HEK293 (cell line): ENCODE results near the gene ZAP70.

ENCODE experiments used
- CTCF ChIA-PET: fragments of 350-600 bp; formaldehyde crosslinking; extraction: SDS; loops from one replicate; lab custom pipeline; 2021; ENCODE audit warnings: antibody characterized with exemption; lab: Yijun Ruan, JAX
- POLR2A ChIA-PET: fragments of 300-600 bp; formaldehyde crosslinking; extraction: SDS; loops from one replicate; lab custom pipeline; 2020; ENCODE audit warnings: antibody characterized with exemption, inconsistent platforms; lab: Yijun Ruan, JAX
- H3K27ac ChIP-seq: fragments of 200-500 bp; sonication (Bioruptor generic); 2 replicates; pipeline ENCODE4 v1.5.1; 2014; ENCODE audit warnings: low read depth, low read length, control low read depth, inconsistent platforms; ENCODE audit errors: extremely low read depth
- H3K36me3 ChIP-seq, 2 experiments: fragments of 200-500 bp in 1 of 2; sonication (Bioruptor generic) in 1 of 2; 1 replicate in 1 of 2; 2 replicates in 1 of 2; pipeline ENCODE4 v1.5.1; 2014 to 2017; ENCODE audit warnings: inconsistent platforms in 2 of 2, low read length in 2 of 2; ENCODE audit not compliant: control insufficient read depth in 2 of 2, insufficient read depth in 1 of 2
- H3K4me1 ChIP-seq: fragments of 200-500 bp; sonication (Bioruptor generic); 2 replicates; pipeline ENCODE4 v1.5.1; 2014; ENCODE audit warnings: mild to moderate bottlenecking, low read length, inconsistent platforms; ENCODE audit not compliant: control insufficient read depth, insufficient read depth
- H3K4me3 ChIP-seq: 2 replicates; pipeline ENCODE4 v1.5.1; 2011; ENCODE audit warnings: low read depth, mild to moderate bottlenecking, control low read depth, low read length, moderate library complexity
- H3K9me3 ChIP-seq: fragments of 200-500 bp; sonication (Bioruptor generic); 2 replicates; pipeline ENCODE4 v1.5.1; 2014; ENCODE audit warnings: low read depth, low read length, inconsistent platforms; ENCODE audit not compliant: control insufficient read depth, insufficient read depth
- BCL11A ChIP-seq: fragments of 450-650 bp; formaldehyde crosslinking; IDR thresholded peaks from 2 replicates; pipeline ENCODE4 v1.5.1; 2016; ENCODE audit warnings: low read depth, missing biosample characterization, missing genetic modification characterization
- GLI2 ChIP-seq: fragments of 450-650 bp; formaldehyde crosslinking; IDR thresholded peaks from 2 replicates; pipeline ENCODE4; 2017; ENCODE audit warnings: missing biosample characterization, missing genetic modification characterization, low read depth, borderline replicate concordance
- HOXA7 ChIP-seq: sonication (generic); formaldehyde crosslinking; IDR thresholded peaks from 2 replicates; pipeline ENCODE4 v1.8.1; 2022; ENCODE audit warnings: missing genetic modification reagents, borderline replicate concordance
- IKZF3 ChIP-seq: fragments of 450-650 bp; IDR thresholded peaks from 2 replicates; pipeline ENCODE4 v1.5.0; 2018; ENCODE audit warnings: missing biosample characterization, mild to moderate bottlenecking, missing genetic modification characterization, moderate library complexity
- KLF8 ChIP-seq: fragments of 450-650 bp; formaldehyde crosslinking; IDR thresholded peaks from 2 replicates; pipeline ENCODE4 v1.5.1; 2016; ENCODE audit warnings: missing biosample characterization, missing genetic modification characterization
- MYNN ChIP-seq: fragments of 450-650 bp; formaldehyde crosslinking; IDR thresholded peaks from 2 replicates; pipeline ENCODE4 v1.5.1; 2016; ENCODE audit warnings: missing biosample characterization, missing genetic modification characterization, borderline replicate concordance
- SALL2 ChIP-seq: fragments of 450-650 bp; formaldehyde crosslinking; IDR thresholded peaks from 2 replicates; pipeline ENCODE4 v1.5.0; 2017; ENCODE audit warnings: missing biosample characterization, mild to moderate bottlenecking, missing genetic modification characterization, borderline replicate concordance
- SCRT1 ChIP-seq: fragments of 450-650 bp; formaldehyde crosslinking; IDR thresholded peaks from 2 replicates; pipeline ENCODE4 v1.5.1; 2016; ENCODE audit warnings: missing biosample characterization, missing genetic modification characterization, borderline replicate concordance
- WT1 ChIP-seq: fragments of 450-650 bp; formaldehyde crosslinking; IDR thresholded peaks from 2 replicates; pipeline ENCODE4 v1.5.1; 2016; ENCODE audit warnings: missing biosample characterization, missing genetic modification characterization
- ZEB2 ChIP-seq: fragments of 450-650 bp; formaldehyde crosslinking; IDR thresholded peaks from 2 replicates; pipeline ENCODE4 v1.5.1; 2016; ENCODE audit warnings: missing biosample characterization, missing genetic modification characterization
- ZFHX2 ChIP-seq: fragments of 450-650 bp; formaldehyde crosslinking; conservative IDR thresholded peaks from 2 replicates; pipeline ENCODE4 v1.5.1; 2016; ENCODE audit warnings: missing biosample characterization, missing genetic modification characterization
- ZFP69B ChIP-seq: fragments of 450-650 bp; formaldehyde crosslinking; IDR thresholded peaks from 2 replicates; pipeline ENCODE4 v1.5.1; 2016; ENCODE audit warnings: missing biosample characterization, missing genetic modification characterization
- ZNF561 ChIP-seq: fragments of 450-650 bp; IDR thresholded peaks from 2 replicates; pipeline ENCODE4 v1.5.1; 2018; ENCODE audit warnings: missing biosample characterization, missing genetic modification characterization, borderline replicate concordance
- TF ChIP-seq, protein P1 (sequence below): fragments of 450-650 bp; formaldehyde crosslinking; IDR thresholded peaks from 2 replicates; pipeline ENCODE4 v1.5.1; 2017; ENCODE audit warnings: missing biosample characterization, missing genetic modification characterization
- TF ChIP-seq, protein P2 (sequence below): fragments of 450-650 bp; formaldehyde crosslinking; IDR thresholded peaks from 2 replicates; pipeline ENCODE4 v1.5.1; 2017; ENCODE audit warnings: missing biosample characterization, missing genetic modification characterization
- TF ChIP-seq, protein P3 (sequence below): fragments of 450-650 bp; formaldehyde crosslinking; IDR thresholded peaks from 2 replicates; pipeline ENCODE4 v1.5.1; 2016; ENCODE audit warnings: missing biosample characterization, missing genetic modification characterization
- TF ChIP-seq, protein P4 (sequence below): fragments of 450-650 bp; formaldehyde crosslinking; IDR thresholded peaks from 2 replicates; pipeline ENCODE4 v1.5.1; 2016; ENCODE audit warnings: missing biosample characterization, missing genetic modification characterization
- TF ChIP-seq, protein P5 (sequence below): fragments of 450-650 bp; formaldehyde crosslinking; IDR thresholded peaks from 2 replicates; pipeline ENCODE4 v1.5.1; 2017; ENCODE audit warnings: missing biosample characterization, missing genetic modification characterization
- TF ChIP-seq, protein P6 (sequence below): fragments of 450-650 bp; formaldehyde crosslinking; IDR thresholded peaks from 2 replicates; pipeline ENCODE4 v1.5.1; 2016; ENCODE audit warnings: missing biosample characterization, missing genetic modification characterization, low read depth

The ZAP70 gene

DNA sequence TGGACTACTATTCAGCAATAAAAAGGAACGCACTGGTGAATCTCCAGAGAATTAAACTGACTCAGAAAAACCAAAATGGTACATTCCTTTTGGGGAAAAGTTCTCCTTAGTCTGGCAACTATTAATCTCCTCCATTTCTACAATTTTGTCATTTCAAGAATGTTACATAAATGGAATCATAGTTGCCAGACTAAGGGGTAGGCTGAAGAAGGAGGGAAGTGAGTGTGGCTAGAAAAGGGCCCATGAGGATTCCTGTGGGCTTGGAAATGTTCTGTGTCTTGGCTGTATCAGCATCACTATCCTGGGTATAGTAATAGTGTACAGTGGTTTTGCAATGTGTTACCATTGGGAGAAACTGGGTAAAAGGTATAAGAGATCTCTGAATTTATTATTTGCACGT, 72.4 kb downstream of the ZAP70 start (continued):
- TF ChIP-seq, protein P1, sequence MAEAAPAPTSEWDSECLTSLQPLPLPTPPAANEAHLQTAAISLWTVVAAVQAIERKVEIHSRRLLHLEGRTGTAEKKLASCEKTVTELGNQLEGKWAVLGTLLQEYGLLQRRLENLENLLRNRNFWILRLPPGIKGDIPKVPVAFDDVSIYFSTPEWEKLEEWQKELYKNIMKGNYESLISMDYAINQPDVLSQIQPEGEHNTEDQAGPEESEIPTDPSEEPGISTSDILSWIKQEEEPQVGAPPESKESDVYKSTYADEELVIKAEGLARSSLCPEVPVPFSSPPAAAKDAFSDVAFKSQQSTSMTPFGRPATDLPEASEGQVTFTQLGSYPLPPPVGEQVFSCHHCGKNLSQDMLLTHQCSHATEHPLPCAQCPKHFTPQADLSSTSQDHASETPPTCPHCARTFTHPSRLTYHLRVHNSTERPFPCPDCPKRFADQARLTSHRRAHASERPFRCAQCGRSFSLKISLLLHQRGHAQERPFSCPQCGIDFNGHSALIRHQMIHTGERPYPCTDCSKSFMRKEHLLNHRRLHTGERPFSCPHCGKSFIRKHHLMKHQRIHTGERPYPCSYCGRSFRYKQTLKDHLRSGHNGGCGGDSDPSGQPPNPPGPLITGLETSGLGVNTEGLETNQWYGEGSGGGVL (tag by site-specific recombination), result no peak
- TF ChIP-seq, protein P2, sequence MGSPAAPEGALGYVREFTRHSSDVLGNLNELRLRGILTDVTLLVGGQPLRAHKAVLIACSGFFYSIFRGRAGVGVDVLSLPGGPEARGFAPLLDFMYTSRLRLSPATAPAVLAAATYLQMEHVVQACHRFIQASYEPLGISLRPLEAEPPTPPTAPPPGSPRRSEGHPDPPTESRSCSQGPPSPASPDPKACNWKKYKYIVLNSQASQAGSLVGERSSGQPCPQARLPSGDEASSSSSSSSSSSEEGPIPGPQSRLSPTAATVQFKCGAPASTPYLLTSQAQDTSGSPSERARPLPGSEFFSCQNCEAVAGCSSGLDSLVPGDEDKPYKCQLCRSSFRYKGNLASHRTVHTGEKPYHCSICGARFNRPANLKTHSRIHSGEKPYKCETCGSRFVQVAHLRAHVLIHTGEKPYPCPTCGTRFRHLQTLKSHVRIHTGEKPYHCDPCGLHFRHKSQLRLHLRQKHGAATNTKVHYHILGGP, result no peak
- no peak for TF ChIP-seq ZEB2 (tag by site-specific recombination)
- TF ChIP-seq, protein P3, sequence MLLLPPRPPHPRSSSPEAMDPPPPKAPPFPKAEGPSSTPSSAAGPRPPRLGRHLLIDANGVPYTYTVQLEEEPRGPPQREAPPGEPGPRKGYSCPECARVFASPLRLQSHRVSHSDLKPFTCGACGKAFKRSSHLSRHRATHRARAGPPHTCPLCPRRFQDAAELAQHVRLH, result no peak
- TF ChIP-seq IKZF3 (tag by site-specific recombination), result no peak
- TF ChIP-seq, protein P4, sequence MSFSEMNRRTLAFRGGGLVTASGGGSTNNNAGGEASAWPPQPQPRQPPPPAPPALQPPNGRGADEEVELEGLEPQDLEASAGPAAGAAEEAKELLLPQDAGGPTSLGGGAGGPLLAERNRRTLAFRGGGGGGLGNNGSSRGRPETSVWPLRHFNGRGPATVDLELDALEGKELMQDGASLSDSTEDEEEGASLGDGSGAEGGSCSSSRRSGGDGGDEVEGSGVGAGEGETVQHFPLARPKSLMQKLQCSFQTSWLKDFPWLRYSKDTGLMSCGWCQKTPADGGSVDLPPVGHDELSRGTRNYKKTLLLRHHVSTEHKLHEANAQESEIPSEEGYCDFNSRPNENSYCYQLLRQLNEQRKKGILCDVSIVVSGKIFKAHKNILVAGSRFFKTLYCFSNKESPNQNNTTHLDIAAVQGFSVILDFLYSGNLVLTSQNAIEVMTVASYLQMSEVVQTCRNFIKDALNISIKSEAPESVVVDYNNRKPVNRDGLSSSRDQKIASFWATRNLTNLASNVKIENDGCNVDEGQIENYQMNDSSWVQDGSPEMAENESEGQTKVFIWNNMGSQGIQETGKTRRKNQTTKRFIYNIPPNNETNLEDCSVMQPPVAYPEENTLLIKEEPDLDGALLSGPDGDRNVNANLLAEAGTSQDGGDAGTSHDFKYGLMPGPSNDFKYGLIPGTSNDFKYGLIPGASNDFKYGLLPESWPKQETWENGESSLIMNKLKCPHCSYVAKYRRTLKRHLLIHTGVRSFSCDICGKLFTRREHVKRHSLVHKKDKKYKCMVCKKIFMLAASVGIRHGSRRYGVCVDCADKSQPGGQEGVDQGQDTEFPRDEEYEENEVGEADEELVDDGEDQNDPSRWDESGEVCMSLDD (tag by site-specific recombination), result no peak
- TF ChIP-seq HOXA7 (CRISPR knock-in tag), result no peak
- TF ChIP-seq GLI2 (tag by site-specific recombination), result no peak
- no peak for TF ChIP-seq ZFHX2 (tag by site-specific recombination)
- no peak for TF ChIP-seq SALL2 (tag by site-specific recombination)

DNA sequence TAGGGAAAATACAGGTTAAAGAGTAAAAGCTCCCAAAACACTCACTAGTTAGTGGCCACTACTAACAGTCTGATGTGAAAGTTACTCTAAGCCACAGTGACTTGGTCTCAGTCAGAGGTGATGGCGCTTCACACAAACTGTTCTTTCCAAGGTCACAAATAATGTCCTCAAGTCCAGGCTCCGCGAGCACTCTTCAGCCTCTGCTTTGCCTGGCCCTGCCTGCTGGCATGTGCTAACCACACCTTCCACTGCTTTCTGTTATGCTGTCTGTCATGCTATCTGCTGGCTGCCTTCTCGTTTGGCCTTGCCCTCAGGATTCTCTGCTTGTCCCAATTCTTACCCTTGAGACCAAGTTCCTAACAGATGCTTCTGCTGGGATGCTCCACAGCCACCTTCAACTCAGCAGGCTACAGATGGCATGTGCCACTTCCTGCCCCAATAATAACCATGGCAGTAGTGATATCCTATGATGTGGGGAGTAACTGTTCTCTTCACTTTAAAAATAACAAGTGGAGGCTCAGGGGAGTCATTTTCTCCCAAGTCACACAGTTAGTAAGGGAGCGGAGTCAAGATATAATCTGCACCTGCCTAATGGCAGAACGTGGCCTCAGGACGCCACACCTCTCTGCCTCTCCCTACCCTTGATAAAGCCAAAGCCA, 75.7 kb downstream of the ZAP70 start:
- H3K27ac ChIP-seq, result no peak overlapping the region
- CTCF ChIA-PET, result interaction anchor here (1.9 kb wide), 1 partner anchor 15 kb away, joined by 9 read pairs; no protein-coding TSS in a partner anchor
- H3K4me1 ChIP-seq, result no peaks in the 10 kb centered on the region
- POLR2A ChIA-PET, result no interaction called here
- peaks cover 0 to 30% of the 10 kb centered on the region in 2 experiments; a peak in 1 of 3 replicates for H3K36me3 ChIP-seq
- TF ChIP-seq, protein P5, sequence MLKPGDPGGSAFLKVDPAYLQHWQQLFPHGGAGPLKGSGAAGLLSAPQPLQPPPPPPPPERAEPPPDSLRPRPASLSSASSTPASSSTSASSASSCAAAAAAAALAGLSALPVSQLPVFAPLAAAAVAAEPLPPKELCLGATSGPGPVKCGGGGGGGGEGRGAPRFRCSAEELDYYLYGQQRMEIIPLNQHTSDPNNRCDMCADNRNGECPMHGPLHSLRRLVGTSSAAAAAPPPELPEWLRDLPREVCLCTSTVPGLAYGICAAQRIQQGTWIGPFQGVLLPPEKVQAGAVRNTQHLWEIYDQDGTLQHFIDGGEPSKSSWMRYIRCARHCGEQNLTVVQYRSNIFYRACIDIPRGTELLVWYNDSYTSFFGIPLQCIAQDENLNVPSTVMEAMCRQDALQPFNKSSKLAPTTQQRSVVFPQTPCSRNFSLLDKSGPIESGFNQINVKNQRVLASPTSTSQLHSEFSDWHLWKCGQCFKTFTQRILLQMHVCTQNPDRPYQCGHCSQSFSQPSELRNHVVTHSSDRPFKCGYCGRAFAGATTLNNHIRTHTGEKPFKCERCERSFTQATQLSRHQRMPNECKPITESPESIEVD (tag by site-specific recombination), result no peak
- TF ChIP-seq KLF8 (tag by site-specific recombination) (no peak), WT1 (tag by site-specific recombination) (no peak), SCRT1 (tag by site-specific recombination) (no peak), ZNF561 (no peak), MYNN (tag by site-specific recombination) (no peak), ZFP69B (no peak), BCL11A (no peak)
- TF ChIP-seq, protein P2, result no peak
- TF ChIP-seq, protein P6, sequence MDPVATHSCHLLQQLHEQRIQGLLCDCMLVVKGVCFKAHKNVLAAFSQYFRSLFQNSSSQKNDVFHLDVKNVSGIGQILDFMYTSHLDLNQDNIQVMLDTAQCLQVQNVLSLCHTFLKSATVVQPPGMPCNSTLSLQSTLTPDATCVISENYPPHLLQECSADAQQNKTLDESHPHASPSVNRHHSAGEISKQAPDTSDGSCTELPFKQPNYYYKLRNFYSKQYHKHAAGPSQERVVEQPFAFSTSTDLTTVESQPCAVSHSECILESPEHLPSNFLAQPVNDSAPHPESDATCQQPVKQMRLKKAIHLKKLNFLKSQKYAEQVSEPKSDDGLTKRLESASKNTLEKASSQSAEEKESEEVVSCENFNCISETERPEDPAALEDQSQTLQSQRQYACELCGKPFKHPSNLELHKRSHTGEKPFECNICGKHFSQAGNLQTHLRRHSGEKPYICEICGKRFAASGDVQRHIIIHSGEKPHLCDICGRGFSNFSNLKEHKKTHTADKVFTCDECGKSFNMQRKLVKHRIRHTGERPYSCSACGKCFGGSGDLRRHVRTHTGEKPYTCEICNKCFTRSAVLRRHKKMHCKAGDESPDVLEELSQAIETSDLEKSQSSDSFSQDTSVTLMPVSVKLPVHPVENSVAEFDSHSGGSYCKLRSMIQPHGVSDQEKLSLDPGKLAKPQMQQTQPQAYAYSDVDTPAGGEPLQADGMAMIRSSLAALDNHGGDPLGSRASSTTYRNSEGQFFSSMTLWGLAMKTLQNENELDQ (tag by site-specific recombination), result no peak
- H3K4me3 ChIP-seq, result no peak overlapping the region
- no peaks in the 10 kb centered on the region for H3K9me3 ChIP-seq
